HG02943 (cell line): Measurements from ENCODE around the gene ACLY.
A peak's percentile ranks its signal among the peaks of the same experiment; 100 is the strongest.
"Not testable (repeated sequence)": the region's sequence is repeated elsewhere in the genome, so short reads cannot be mapped to it uniquely, and the experiment has no call there.

Source experiments
- ATAC-seq: cut with Tn5 transposase; IDR thresholded peaks from one replicate; pipeline ENCODE4 v1.9.1; 2021; ENCODE audit warnings: mild to moderate bottlenecking, low read depth, moderate library complexity; ENCODE audit not compliant: unreplicated experiment

Gene ACLY

DNA sequence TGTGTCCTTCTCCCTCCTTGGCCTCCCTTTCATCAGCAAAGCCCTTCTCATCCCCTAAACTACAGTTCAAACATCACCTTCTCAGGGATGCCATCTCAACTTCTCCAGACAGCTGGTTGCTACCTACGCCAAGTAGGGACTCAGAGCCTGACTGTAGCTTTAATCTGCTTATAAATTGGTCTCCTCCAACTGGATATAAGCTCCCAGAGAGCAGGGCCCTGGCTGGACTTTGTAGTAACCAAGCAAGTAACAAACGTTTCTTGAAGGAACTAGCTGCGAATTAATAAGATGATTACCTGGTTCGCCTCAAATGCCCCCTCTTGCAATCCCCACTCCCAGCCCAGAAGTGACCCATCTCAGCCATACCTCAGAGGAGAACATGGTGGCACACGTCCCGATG lies 36.0 kb downstream of the ACLY start:
- no peak for ATAC-seq

DNA sequence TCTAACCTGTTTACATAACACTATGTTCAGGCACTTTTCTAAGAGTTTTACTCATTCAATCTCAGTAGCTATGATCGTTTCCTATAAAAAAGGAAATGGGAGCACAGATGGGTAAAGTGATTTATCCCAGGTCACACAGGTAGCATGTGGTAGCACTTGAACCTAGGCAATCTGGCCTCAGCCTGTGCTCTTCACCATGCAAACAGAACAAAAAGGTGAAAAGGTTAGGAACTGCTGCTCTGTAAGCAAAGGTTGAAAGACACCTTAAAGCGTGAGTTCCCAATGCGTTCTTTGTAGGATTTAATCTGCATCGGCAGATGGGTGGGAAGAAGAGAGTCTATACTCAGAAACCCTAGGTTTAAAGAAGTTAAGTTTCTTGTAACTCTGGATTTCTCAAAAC lies 38.6 kb downstream of the ACLY start:
- no peak for ATAC-seq

DNA sequence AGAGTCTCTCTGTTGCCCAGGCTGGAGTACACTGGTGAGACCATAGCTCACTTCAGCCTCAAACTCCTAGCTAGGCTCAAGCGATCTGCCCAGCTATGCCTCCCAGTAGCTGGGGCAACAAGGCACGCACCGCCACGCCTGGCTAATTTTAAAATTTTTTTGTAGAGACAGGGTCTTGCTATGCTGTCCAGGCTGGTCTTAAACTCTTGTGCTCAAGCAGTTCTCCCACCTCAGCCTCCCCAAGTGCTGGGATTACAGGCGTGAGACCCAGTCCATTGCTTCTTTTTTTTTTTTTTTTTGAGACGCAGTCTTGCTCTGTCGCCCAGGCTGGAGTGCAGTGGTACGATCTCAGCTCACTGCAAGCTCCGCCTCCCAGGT lies 44.5 kb downstream of the ACLY start:
- not testable (repeated sequence) for ATAC-seq

DNA sequence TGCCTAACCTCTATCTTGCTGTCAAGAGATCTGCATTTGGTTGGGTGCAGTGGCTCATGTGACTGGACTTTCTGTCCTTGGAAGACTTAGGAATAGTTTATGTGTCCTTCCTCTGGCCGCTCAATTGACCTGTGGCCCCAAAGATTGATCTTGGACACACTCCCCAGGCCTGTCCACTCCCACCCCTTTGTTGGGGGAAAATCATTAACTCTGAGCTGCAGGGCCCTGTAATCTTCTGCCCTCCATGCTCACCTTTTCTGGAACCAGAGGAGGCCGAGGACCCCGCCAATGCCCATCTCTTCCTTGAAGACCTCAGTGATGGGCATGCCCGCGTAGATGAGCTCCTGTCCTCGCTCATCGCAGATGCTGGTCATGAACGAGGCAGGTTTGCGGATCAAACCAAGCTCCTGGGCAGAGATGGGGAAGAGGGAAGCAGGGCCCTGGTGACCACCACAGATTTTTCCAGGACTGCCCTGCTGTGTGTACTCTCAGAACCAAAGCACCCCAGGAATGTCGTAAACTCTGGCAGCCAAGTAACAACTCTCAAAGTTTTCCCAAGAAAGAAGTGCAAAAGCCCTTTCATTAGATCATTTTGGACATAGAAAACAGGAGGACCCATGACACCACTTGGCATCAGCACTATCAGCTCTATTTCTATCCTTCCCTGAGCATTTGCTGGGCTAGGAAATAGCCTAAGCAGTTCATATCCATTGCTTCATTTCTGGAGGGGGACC lies 45.0 kb downstream of the ACLY start:
- no peak for ATAC-seq

DNA sequence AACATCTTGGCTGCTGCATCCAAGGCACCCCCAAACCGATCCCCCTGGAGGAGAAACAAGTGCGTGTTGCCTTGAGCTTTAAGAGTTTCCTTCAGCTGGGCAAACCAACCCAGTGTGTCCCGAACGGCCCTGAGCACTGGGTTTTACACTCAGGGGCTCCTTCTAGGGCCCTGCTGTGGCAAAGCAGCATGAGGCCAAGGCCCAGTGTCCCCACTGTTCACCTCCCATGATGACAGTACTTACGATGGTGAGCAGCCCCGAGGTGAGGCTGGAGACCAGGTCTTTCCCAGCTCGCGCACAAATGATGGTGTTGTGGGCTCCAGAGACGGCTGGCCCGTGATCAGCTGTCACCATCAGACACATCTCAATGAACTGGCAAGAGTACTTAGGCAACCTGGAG lies 47.0 kb downstream of the ACLY start:
- no peak for ATAC-seq

DNA sequence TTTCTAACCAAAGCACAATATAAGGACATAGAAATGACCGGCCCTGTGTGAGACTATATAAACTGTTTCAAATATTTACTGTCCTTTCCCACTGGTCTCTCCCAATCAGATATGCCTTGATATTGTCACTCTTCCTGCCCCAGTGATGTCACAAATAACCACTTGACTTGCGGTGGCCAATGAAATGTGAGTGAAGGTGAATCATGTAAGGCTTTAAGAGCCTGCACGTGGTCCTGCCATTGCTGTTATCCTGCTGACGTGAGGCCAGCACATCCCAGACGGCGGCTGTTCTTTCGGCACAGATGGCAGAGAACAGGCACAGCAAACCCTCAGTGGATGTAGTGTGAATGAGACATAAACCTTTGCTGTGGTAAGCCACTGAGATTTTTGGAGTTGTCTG lies 48.1 kb downstream of the ACLY start:
- no peak for ATAC-seq

DNA sequence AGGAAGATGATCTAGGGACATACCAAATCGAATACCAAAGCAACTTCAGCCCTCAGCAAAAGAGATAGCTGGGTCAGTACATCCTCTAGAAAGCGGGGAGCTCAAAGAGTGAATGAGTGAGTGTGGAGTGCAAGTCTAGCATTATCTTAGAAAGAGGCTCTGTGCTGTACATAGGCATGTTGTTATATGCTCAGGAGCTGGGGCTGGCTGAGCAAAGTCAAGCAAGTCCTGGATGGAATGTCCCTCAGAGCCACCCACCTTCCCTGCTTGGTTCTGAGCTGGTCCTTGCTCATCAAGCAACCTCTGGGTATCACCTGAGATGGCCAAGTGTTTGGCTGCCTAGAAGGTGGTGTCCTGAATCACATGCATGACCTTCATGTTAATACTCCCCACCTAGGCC lies 48.7 kb downstream of the ACLY start:
- ATAC-seq = no peak

DNA sequence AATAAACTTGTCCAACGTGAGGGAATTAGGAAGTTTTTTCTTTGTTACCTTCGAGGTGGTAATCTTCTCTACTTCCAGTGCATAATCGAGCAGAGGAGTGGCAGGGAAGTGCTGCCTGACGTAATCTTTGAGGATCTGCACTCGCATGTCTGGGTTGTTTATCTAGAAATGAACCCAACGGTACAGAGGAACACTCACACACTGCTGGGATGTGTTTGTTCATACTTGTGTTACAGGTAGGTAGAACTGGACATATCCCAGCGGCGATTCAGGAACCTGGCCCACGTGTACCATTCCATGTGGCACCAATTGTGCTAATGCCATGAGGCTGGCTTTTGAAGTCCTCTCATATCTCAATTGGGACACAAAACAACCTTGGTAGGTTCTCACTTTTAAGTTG lies 49.3 kb downstream of the ACLY start:
- ATAC-seq = no peak

DNA sequence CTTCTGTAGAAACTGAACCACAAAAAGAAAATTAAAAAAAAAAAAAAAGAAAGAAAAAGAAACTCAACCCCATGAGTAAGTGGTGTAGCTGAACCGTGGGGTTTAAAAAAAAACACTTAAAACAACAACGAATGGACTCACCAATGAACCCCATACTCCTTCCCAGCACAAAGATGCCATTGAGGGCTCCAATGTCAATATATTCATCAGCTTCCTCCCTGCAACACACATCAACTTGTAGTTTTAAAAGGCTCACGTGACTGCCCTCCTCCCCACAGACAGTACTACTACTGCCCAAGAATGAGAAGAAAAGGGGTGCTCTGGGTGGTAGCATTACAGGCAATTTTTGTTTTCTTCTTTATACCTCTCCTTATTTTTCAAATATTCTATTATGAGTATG lies 50.2 kb downstream of the ACLY start:
- no peak for ATAC-seq

DNA sequence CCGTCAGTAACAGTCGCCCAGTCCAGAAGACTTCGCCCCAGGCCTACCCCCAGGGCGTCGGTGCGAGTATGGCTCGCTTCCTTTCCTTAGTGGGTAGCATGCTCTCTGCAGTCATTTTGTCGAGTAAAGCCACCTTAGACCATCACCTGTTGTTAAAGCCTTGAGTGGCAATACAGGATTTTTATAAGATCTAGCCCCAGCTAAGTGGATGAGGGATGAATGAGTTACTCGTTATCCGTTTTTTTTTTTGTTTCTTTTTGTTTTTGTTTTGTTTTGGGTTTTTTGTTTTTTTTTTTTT lies 53.2 kb downstream of the ACLY start:
- ATAC-seq = no peak

DNA sequence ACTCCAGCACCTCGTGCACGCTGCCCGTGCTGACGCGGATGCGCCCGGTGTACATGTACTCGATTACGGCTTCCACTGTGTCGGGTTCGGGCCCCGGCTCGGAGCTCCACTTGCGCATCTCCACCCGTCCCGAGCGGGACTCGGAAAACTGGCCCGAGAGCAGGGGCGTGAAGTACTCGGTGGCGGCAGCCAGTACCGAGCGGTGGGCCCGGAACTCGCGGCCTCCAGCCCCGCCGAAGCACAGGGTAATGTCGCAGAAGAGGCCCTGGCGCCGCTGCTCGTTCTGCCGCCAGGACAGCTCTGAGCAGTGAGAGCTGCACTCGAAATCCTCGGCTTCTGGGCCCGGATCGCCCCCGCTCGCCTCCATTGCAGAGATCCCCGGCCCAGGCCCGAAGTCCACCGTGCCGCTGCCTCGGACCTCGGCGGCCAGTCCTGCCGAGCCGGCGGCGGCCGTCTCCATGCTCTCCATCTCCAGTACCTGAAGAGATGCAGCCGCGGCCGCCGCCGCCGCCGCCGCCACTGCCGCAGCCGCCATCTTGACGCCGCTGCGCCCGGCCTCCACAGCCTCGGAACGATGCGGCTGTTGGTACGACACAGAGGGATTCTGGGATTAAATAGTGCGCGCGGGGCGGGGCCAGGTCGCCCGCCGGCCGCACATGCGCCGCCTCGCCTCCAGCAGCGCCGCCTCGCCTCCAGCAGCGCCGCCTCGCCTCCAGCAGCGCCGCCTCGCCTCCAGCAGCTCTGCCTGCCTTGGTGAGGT lies 53.7 kb downstream of the ACLY start, which contains the start of gene KLHL11:
KLHL11 (minus strand) TSS at position 588 of the 760 bp plus-strand sequence; CDS start at position 535, 53 bp downstream.
- ATAC-seq = peak; percentile 72

DNA sequence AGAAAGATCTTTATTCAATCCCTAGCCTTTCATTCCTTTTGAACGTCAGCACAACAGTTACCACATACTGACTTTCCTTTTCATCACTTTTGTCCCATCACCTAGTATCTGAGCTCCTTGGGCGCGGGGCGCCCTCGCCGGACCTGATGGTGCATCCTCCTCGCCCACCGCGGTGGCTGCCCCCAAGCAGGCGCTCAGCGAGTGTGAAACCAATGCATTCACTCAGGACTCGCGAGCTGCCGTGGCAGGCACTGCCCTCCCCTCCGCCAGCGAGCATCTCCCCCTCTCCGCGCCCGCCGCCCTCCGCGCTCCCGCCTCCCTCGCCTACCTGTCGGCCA lies 54.3 kb downstream of the ACLY start:
- ATAC-seq = peak; percentile 35

DNA sequence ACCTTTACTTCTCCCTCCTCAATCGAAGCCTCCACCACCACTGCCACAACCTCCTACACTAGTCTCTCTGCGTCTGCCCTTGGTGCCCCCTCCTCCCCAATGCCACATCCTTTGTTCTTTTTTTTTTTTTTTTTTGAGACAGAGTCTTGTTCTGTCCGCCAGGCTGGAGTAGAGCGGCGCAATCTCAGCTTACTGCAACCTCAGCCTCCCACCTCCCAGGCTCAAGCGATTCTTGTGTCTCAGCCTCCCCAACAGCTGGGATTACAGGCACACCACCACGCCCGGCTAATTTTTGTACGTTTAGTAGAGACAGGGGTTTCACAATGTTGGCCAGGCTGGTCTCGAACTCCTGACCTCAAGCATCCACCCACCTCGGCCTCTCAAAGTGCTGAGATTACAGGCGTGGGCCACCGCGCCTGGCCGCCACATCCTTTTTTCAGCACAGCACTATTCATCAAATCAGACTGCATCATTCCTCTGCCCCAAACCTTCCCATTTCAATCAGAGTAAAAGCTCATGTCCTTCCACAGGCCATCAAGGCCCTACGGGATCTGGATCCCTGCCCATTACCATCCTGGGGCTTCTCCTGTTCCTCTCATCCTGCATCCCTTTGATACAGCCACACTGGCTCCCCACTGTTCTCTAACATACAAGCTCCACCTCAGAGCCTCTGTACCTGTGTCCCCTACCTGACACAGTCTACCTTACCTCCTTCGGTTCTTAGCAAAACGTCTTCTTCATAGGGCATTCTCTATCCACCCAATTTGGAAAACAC lies 55.5 kb downstream of the ACLY start:
- ATAC-seq = no peak

DNA sequence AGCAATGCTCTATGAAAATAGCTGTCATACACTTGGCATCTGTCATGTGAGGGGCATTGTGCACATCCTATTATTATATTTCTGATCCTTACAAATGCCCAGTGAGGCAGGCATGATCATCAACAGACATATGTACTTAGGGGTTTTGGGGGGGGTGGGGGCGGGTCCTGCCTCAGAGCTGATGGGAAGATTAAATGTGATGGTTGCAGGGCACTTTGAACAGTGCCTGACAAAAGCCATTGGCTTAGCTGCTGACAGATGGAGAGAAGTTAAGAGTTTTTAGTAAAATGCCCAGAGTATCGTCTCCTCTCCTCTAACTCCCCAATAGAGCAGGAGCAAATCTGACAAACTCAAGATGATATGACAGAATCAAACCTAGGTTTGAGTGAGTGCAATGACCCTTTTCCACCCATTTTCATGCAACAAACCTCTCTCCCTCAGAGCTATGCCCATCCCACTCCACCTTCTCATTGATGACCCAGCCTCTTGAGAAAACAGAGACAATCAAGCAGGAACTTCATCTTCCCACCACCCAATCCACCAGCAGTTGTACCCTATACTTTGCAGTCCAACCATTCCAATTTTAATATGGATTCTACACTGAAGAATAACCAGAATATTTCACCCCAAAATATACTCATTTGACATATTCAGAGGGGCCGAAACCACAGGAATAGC lies 58.4 kb downstream of the ACLY start:
- ATAC-seq = no peak

DNA sequence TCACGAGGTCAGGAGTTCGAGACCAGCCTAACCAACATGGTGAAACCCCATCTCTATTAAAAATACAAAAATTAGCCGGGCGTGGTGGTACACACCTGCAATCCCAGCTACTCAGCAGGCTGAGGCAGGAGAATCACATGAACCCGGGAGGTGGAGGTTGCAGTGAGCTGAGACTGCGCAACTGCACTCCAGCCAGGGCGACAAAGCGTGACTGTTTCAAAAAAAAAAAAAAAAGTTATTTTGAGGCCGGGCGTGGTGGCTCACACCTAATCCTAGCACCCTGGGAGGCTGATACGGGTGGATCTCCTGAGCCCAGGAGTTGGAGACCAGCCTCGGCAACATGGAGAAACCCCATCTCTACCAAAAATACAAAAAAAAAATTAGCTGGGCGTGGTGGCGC lies 67.4 kb downstream of the ACLY start:
- not testable (repeated sequence) for ATAC-seq

DNA sequence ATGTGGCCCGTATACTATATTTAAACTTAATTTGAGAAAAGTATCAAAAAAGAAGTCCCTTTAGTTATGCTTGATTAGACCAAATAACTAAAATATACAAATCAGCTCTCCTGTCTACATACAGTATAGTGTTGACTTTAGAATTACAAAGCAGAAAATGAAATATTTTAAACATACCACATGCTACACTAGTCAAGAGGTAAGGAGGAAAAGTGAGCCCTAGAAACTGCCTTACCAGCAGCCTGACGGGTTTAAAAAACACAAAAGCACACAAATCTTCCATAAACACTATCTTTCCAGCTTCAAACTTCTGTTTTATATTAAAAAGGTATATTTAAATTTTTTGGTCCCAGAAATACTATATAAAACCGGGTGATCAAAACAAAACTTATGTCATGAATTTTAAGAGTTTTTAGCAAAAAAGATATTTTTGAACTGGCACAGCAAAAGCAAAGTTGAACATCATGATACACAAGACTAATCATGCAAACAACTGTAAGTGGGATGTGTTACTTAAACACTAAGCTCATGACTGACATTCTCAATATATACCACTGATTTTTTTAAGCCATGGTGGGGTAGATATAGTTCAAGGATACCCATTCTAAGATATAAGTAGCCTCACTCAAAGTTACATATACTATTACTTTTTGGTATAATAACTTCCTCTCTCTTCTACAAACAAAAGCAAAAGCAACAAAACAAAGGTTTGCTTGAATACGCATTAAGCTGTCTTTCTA lies 69.3 kb downstream of the ACLY start:
- no peak for ATAC-seq

DNA sequence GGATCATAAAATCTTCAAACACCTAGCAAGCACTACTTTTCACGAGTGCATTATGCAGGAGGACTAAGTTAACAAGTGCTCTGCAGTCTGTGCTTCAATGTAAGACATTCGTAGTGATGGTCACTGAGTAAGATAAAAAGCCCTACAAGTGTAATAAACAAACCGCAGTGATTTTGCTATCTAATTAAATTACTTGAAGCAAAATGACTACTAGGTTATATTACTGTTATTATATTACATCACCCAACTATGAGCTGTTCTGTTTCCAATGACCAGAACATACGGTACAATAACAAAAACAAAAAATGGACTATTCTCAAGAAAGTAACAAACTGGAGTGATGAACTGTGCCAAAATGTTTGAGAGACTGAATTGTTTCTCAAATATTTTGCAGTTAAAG lies 70.0 kb downstream of the ACLY start:
- ATAC-seq = no peak

DNA sequence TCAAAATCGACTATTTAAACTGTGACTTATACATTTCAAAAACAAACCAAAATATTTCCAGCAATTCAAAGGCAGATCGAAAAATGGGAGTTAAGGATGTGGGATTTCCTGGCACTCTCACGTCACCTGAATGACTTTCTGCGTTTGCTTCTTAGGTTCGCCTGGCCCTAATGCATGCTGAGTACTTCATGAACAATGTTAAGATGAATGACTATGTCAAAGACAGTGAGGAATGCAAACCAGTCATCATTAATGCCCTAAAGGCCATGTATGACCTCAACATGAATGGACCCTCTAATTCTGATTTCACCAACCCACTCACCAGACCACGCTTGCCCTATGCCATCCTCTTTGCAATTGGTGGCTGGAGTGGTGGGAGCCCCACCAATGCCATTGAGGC lies 73.8 kb downstream of the ACLY start:
- no peak for ATAC-seq

DNA sequence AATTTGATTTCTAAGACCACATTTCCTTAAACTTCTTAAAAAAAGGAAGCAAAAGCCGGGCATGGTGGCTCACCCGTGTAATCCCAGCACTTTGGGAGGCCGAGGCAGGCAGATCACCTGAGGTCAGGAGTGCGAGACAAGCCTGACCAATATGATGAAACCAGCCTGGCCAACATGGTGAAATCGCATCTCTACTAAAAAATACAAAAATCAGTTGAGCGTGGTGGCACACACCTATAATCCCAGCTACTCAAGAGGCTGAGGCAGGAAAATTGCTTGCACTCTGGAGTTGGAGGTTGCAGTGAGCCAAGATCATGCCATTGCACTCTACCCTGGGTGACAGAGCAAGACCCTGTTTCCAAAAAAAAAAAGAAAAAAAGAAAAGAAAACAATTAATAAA lies 78.0 kb downstream of the ACLY start:
- ATAC-seq = not testable (repeated sequence)

DNA sequence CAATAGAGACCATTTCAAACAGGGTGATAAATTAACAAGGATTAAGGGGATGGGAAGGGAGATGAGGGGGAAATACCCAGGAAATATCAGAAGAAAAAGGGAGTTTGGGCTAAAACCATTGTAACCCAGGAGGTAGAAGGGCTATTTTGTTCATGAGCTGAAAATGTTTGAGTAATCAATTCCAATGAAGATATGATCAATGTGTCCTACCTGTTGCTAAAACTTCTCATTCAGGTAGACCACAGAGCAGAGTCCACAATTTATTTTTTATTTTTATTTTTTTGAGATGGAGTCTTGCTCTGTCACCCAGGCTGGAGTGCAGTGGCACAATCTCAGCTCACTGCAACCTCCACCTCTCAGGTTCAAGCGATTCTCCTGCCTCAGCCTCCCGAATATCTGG lies 79.3 kb downstream of the ACLY start:
- ATAC-seq = not testable (repeated sequence)
